ENCODE measurements around the gene GREB1.

Gene GREB1

GRCh38 chr2:11680182-11680900 lies 146.5 kb downstream of the GREB1 start:
- no peak for DNase-seq (ENCODE audit: low read depth, low spot score)
- in situ Hi-C loops (cut with HindIII; ENCODE audit: low sequenced_read_pairs): loop anchor here (25.0 kb wide), 1 partner anchor 107 kb away; no protein-coding TSS in a partner anchor
- H3K4me3 ChIP-seq (ENCODE audit: low read depth, low read length): no peak overlapping the region
- no peak for TF ChIP-seq CTCF (IDR thresholded peaks at IDR 0.05; ENCODE audit: low read depth, low read length)

- DNase-seq (ENCODE audit: low read depth, low spot score): no peak
- in situ Hi-C loops (cut with HindIII; ENCODE audit: low sequenced_read_pairs): loop anchor here (25.0 kb wide), 1 partner anchor 106 kb away; no protein-coding TSS in a partner anchor
- no peak for TF ChIP-seq CTCF (IDR thresholded peaks at IDR 0.05; ENCODE audit: low read depth, low read length)
- no peak overlapping the region for H3K4me3 ChIP-seq (ENCODE audit: low read depth, low read length)
Observed at GRCh38 chr2:11680901-11681721, 147.3 kb downstream of the GREB1 start.

- no peak overlapping the region for H3K4me3 ChIP-seq (ENCODE audit: low read depth, low read length)
- TF ChIP-seq CTCF (IDR thresholded peaks at IDR 0.05; ENCODE audit: low read depth, low read length): peak; percentile 86
- in situ Hi-C loops (cut with HindIII; ENCODE audit: low sequenced_read_pairs): loop anchor here (25.0 kb wide), 1 partner anchor 105 kb away; no protein-coding TSS in a partner anchor
- no peak for DNase-seq (ENCODE audit: low read depth, low spot score)
Observed at GRCh38 chr2:11681722-11682589, 148.1 kb downstream of the GREB1 start.

GRCh38 chr2:11682590-11682915 lies 148.7 kb downstream of the GREB1 start:
- H3K4me3 ChIP-seq (ENCODE audit: low read depth, low read length): no peak overlapping the region
- no peak for TF ChIP-seq CTCF (IDR thresholded peaks at IDR 0.05; ENCODE audit: low read depth, low read length)
- in situ Hi-C loops (cut with HindIII; ENCODE audit: low sequenced_read_pairs): loop anchor here (25.0 kb wide), 1 partner anchor 105 kb away; no protein-coding TSS in a partner anchor
- no peak for DNase-seq (ENCODE audit: low read depth, low spot score)

GRCh38 chr2:11683476-11683875 lies 149.6 kb downstream of the GREB1 start:
- no peak for DNase-seq (ENCODE audit: low read depth, low spot score)
- TF ChIP-seq CTCF (IDR thresholded peaks at IDR 0.05; ENCODE audit: low read depth, low read length): no peak
- no peak overlapping the region for H3K4me3 ChIP-seq (ENCODE audit: low read depth, low read length)
- in situ Hi-C loops (cut with HindIII; ENCODE audit: low sequenced_read_pairs): loop anchor here (25.0 kb wide), 1 partner anchor 104 kb away; no protein-coding TSS in a partner anchor

GRCh38 chr2:11683966-11684365 lies 150.1 kb downstream of the GREB1 start:
- H3K4me3 ChIP-seq (ENCODE audit: low read depth, low read length): no peak overlapping the region
- no peak for DNase-seq (ENCODE audit: low read depth, low spot score)
- no peak for TF ChIP-seq CTCF (IDR thresholded peaks at IDR 0.05; ENCODE audit: low read depth, low read length)
- in situ Hi-C loops (cut with HindIII; ENCODE audit: low sequenced_read_pairs): loop anchor here (25.0 kb wide), 1 partner anchor 103 kb away; no protein-coding TSS in a partner anchor
